HS-27A (cell line): Measurements from ENCODE around the gene NOS3.

Source experiments
- DNase-seq: peaks from one replicate; pipeline ENCODE4 v3.0.0-alpha.2; 2012; ENCODE audit warnings: low read depth, missing footprints

The NOS3 gene

DNA sequence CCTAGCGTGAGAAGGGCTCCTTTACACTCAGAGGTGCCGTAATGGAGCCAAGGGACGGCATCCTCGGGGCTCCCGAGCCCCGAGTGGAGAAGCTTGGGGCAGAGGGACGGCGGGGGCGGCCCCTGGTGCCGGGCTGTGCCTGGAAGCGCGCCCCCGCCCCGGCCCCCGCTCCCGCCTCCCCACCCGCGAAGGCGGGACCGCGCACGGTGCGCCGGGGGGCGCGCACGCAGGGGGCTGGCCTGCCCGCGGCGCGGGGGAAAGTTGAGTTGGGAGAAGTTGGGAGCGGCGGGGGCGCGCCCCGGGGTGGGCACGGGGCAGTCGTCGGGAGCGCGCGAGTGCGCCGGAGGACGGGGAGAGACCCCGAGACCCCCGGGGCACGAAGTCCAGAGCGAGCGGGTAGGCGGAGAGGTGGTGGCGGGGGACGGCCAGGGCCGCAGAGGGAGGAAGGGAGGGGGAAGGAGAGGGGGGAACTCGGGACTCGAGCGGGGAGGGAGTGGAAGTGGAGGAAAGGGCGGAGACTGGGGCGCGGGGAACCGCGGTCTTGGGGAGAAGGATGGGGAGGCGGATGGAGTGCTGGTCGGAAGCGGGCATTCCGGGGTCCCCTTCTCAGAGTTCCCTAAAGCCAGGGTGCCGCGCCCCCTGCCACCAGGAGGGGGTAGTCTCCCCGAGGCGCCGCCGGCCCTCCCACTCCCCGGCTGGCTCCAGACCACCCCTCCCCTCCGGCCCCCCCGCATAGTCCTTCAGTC lies 68.7 kb downstream of the NOS3 start, which contains the start of gene SLC4A2:
TSS of gene SLC4A2 (plus strand) at position 223 of the 746 bp plus-strand sequence. CDS start 2,399 bp downstream, outside the sequence.
- DNase-seq: no peak

DNA sequence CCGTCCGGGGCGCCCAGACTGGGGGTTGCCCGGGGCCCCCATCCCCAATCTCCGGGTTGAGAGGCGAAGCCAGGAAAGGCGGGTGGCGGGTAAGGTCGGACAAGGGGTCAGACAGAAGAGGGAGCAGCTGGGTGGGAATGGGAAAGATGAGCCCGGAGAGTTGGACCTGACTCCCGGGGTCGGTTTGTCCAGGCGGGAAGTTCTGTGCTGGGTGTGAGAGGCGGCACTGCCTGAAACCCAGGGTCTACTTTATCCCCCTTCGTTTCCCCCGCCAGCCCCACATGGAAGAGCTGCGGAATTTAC lies 69.2 kb downstream of the NOS3 start:
- DNase-seq: no peak

DNA sequence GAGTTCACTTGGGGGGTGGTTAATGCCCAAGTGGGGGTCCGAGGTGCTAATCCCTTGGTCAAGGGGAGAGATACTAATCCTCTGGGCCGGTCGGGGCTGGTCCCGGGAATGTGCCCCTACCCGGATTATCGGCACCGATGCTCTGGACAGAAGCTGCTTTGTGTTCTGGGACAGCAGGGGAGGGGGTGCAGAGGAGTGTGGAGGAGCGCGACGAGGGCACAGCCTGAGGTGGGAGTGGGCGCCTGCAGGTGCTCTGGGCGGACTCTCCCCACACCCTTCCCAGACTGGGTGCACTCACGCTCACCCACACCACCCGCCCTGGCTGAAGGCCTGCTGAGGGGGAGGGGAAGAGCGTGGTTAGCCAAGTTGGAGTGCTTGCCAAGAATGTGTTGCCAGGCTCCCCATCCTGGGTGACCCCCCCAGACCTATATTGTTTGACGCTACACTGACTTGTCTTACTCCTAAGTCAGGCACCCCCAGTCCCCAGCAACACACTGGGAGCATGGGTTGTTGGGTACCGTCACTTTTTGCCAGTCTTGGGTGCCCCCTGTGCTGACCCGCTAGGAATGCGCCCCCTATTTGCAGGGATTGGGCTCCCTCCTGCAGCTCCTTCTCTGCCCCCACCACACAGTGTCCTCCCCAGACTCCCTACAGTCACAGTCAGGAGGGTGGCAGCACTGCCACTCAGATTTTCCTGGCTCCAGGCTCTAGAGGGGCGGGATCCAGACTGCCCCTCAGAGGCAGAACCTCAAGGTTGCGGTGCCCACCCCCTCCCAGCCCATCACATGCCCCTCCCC lies 69.8 kb downstream of the NOS3 start:
- DNase-seq: no peak

DNA sequence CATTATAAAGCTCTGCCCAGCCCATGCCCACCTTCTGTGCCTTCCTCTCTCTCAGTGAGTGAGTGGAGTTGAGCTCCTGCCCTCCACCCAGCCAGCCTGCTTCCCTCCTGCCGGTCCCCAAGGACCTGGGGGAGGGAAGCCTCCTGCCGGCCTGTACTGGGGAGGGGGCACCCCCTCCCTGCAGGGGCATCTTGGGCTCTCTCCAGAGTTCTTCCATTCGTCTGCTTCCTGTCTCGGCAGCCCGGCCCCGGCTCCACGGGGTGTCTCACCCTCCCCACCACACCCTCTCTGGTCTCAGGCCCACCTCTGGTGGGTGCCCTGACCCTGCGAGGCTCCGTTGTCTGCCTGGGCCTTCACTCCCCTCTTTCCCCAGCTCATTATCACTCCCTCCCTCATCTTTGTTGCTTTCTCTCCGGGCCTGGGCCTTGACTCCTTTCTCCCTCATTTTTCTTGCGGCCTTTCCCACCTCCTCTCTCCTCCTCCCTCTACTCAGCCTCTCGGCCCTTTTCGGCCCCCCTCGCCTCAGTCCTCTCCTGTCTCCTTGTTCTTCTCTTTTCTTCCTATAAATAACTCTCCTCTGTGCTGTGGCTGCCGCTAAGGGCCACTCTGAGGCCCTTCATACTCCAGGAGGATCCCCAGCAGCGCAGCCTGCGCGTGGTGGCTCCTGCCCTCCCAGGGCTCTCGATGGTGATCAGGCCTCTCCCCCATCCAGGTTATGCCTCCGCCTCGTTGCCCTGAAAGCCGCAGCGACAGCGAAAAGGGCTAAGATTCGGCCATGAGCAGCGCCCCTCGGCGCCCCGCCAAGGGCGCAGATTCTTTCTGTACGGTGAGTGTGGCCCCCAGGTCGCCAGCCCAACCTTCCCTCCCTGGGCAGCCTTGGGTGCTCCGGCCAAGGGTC lies 70.6 kb downstream of the NOS3 start:
- no peak for DNase-seq

DNA sequence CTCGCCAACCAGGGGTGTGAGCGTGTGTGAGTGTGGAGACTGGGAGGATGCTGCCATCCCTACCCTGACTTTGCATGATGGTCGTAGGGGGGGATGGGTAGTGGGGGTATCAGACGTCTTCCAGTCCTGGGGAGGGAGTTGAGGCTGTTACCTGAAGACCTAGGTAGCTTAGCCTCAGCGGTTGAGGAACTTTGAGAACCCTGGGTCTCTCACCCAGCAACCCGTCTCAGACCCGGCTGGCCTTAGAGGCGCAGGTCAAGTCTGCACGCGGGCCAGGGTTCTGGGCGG lies 71.2 kb downstream of the NOS3 start:
- DNase-seq: no peak

DNA sequence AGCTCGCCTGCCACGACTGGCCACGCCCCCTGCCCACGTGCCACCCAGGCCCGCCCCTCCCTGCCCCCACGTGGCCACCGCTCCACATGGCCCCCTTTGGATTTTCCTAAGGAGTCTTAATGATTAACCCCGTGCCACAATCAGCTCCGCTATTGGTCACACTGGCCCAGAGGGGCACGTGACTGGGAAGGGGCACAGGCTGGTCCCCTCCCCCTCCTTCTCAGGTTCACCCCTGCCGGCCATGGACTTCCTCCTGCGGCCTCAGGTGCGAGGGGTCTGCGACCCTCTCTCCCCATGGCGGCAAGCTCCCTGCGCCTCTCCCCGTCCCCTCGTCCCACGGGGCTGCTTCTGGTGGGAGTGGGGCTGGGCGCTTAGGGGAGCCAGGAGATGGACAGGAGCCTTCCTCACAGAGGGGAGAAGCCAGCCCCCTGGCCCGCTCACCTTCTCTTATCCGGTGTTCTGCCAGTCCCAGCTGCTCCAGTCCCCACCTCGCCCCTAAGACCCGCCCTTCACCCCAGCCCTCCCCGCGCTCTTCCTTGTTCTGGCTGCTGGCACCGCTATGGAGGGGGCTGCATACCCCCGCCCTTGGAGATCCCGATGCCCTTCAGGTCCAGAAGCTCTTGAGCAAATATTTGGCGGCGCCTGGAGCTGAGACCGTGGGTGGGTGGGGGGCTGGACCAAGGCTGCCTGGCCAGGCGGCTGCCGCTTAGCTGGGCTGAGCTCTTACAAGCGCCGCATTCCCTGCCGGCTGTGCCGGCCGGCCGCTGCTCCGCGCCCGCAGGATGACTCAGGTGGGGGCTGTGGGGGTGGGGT lies 71.8 kb downstream of the NOS3 start:
- DNase-seq: no peak

DNA sequence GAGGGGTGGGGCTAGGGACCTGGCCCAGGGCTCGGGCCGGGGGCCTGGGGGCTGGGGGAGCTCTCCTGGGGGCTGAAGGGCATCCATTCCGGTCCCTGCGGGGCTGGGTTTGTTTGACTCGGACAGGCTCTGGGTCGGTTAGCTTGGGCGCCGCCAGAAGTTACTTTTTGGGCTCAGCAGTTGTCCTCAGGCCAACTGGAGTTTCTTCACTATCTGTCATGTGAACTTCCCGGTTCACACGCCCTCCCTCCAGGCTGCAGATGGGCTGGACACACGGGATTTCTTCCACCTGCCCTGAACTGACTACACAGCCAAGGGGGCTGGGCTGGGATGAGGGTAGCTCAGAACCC lies 72.4 kb downstream of the NOS3 start:
- DNase-seq: no peak
